ENCODE data around the gene CACNA2D3.

CACNA2D3 gene

GRCh38 chr3:54511766-54512365 lies 389.5 kb downstream of the CACNA2D3 start:
- Histone ChIP-seq H3K9ac (ENCODE audit: low read depth, low read length) (no peak overlapping the region), H3K4me3 (ENCODE audit: low read length) (no peak overlapping the region), H3K36me3 (ENCODE audit: insufficient read depth, low read depth, low read length) (no peaks in the 10 kb centered on the region), H3K27ac (ENCODE audit: low read length) (no peak overlapping the region), H3K9me3 (ENCODE audit: insufficient read depth, low read depth, low read length) (no peaks in the 10 kb centered on the region), H3K4me1 (ENCODE audit: insufficient read depth, low read length) (no peaks in the 10 kb centered on the region), H3K27me3 (ENCODE audit: insufficient read depth, low read length) (no peaks in the 10 kb centered on the region)

- no peaks in the 10 kb centered on the region for H3K9me3 ChIP-seq (ENCODE audit: insufficient read depth, low read depth, low read length)
- no peak overlapping the region for H3K27ac ChIP-seq (ENCODE audit: low read length)
- no peaks in the 10 kb centered on the region for H3K36me3 ChIP-seq (ENCODE audit: insufficient read depth, low read depth, low read length)
- no peak overlapping the region for H3K9ac ChIP-seq (ENCODE audit: low read depth, low read length)
- no peaks in the 10 kb centered on the region for H3K27me3 ChIP-seq (ENCODE audit: insufficient read depth, low read length)
- no peak overlapping the region for H3K4me3 ChIP-seq (ENCODE audit: low read length)
- no peaks in the 10 kb centered on the region for H3K4me1 ChIP-seq (ENCODE audit: insufficient read depth, low read length)
These were observed 391.7 kb downstream of the CACNA2D3 start for GRCh38 chr3:54514006-54514405.

- no peak overlapping the region for H3K4me3 ChIP-seq (ENCODE audit: low read length)
These were observed 392.1 kb downstream of the CACNA2D3 start for GRCh38 chr3:54514416-54514815.

GRCh38 chr3:54515441-54516213 lies 393.3 kb downstream of the CACNA2D3 start:
- H3K9me3 ChIP-seq (ENCODE audit: insufficient read depth, low read depth, low read length) = no peaks in the 10 kb centered on the region
- no peaks in the 10 kb centered on the region for H3K36me3 ChIP-seq (ENCODE audit: insufficient read depth, low read depth, low read length)
- H3K27me3 ChIP-seq (ENCODE audit: insufficient read depth, low read length) = no peaks in the 10 kb centered on the region
- no peaks in the 10 kb centered on the region for H3K4me1 ChIP-seq (ENCODE audit: insufficient read depth, low read length)
- no peak overlapping the region for H3K4me3 ChIP-seq (ENCODE audit: low read length)
- H3K27ac ChIP-seq (ENCODE audit: low read length) = no peak overlapping the region
- no peak overlapping the region for H3K9ac ChIP-seq (ENCODE audit: low read depth, low read length)

More at GRCh38 chr3:54514416-54514815, 392.1 kb downstream of the CACNA2D3 start:
- Histone ChIP-seq H3K27ac (ENCODE audit: low read length) (no peak overlapping the region), H3K36me3 (ENCODE audit: insufficient read depth, low read depth, low read length) (no peaks in the 10 kb centered on the region), H3K9me3 (ENCODE audit: insufficient read depth, low read depth, low read length) (no peaks in the 10 kb centered on the region), H3K4me1 (ENCODE audit: insufficient read depth, low read length) (no peaks in the 10 kb centered on the region), H3K9ac (ENCODE audit: low read depth, low read length) (no peak overlapping the region), H3K27me3 (ENCODE audit: insufficient read depth, low read length) (no peaks in the 10 kb centered on the region)

- Histone ChIP-seq H3K9ac (ENCODE audit: low read depth, low read length) (no peak overlapping the region), H3K36me3 (ENCODE audit: insufficient read depth, low read depth, low read length) (no peaks in the 10 kb centered on the region), H3K4me3 (ENCODE audit: low read length) (no peak overlapping the region), H3K27me3 (ENCODE audit: insufficient read depth, low read length) (no peaks in the 10 kb centered on the region), H3K4me1 (ENCODE audit: insufficient read depth, low read length) (no peaks in the 10 kb centered on the region), H3K27ac (ENCODE audit: low read length) (no peak overlapping the region), H3K9me3 (ENCODE audit: insufficient read depth, low read depth, low read length) (no peaks in the 10 kb centered on the region)
These were observed 395.1 kb downstream of the CACNA2D3 start for GRCh38 chr3:54517424-54517823.

- Histone ChIP-seq H3K9ac (ENCODE audit: low read depth, low read length) (no peak overlapping the region), H3K27ac (ENCODE audit: low read length) (no peak overlapping the region), H3K36me3 (ENCODE audit: insufficient read depth, low read depth, low read length) (no peaks in the 10 kb centered on the region)
These were observed 395.8 kb downstream of the CACNA2D3 start for GRCh38 chr3:54518011-54518675.

GRCh38 chr3:54519493-54519892 lies 397.1 kb downstream of the CACNA2D3 start:
- Histone ChIP-seq H3K27ac (ENCODE audit: low read length) (no peak overlapping the region), H3K9me3 (ENCODE audit: insufficient read depth, low read depth, low read length) (no peaks in the 10 kb centered on the region), H3K9ac (ENCODE audit: low read depth, low read length) (no peak overlapping the region), H3K27me3 (ENCODE audit: insufficient read depth, low read length) (no peaks in the 10 kb centered on the region), H3K4me3 (ENCODE audit: low read length) (no peak overlapping the region), H3K4me1 (ENCODE audit: insufficient read depth, low read length) (no peaks in the 10 kb centered on the region), H3K36me3 (ENCODE audit: insufficient read depth, low read depth, low read length) (no peaks in the 10 kb centered on the region)

More at GRCh38 chr3:54518011-54518675, 395.8 kb downstream of the CACNA2D3 start:
- H3K4me3 ChIP-seq (ENCODE audit: low read length) = no peak overlapping the region
- H3K4me1 ChIP-seq (ENCODE audit: insufficient read depth, low read length) = no peaks in the 10 kb centered on the region
- H3K27me3 ChIP-seq (ENCODE audit: insufficient read depth, low read length) = no peaks in the 10 kb centered on the region
- no peaks in the 10 kb centered on the region for H3K9me3 ChIP-seq (ENCODE audit: insufficient read depth, low read depth, low read length)

- Histone ChIP-seq H3K4me3 (ENCODE audit: low read length) (no peak overlapping the region), H3K9me3 (ENCODE audit: insufficient read depth, low read depth, low read length) (no peaks in the 10 kb centered on the region), H3K4me1 (ENCODE audit: insufficient read depth, low read length) (no peaks in the 10 kb centered on the region), H3K27me3 (ENCODE audit: insufficient read depth, low read length) (no peaks in the 10 kb centered on the region), H3K9ac (ENCODE audit: low read depth, low read length) (no peak overlapping the region), H3K27ac (ENCODE audit: low read length) (no peak overlapping the region), H3K36me3 (ENCODE audit: insufficient read depth, low read depth, low read length) (no peaks in the 10 kb centered on the region)
These were observed 397.7 kb downstream of the CACNA2D3 start for GRCh38 chr3:54520060-54520459.

- no peak overlapping the region for H3K27ac ChIP-seq (ENCODE audit: low read length)
- H3K4me1 ChIP-seq (ENCODE audit: insufficient read depth, low read length) = peaks cover 7% of the 10 kb centered on the region
- H3K27me3 ChIP-seq (ENCODE audit: insufficient read depth, low read length) = no peaks in the 10 kb centered on the region
- no peak overlapping the region for H3K4me3 ChIP-seq (ENCODE audit: low read length)
- H3K36me3 ChIP-seq (ENCODE audit: insufficient read depth, low read depth, low read length) = no peaks in the 10 kb centered on the region
- no peaks in the 10 kb centered on the region for H3K9me3 ChIP-seq (ENCODE audit: insufficient read depth, low read depth, low read length)
- no peak overlapping the region for H3K9ac ChIP-seq (ENCODE audit: low read depth, low read length)
These were observed 405.2 kb downstream of the CACNA2D3 start for GRCh38 chr3:54527521-54527920.

GRCh38 chr3:54527953-54528352 lies 405.6 kb downstream of the CACNA2D3 start:
- Histone ChIP-seq H3K4me1 (ENCODE audit: insufficient read depth, low read length) (peaks cover 7% of the 10 kb centered on the region), H3K27me3 (ENCODE audit: insufficient read depth, low read length) (no peaks in the 10 kb centered on the region), H3K36me3 (ENCODE audit: insufficient read depth, low read depth, low read length) (no peaks in the 10 kb centered on the region)

GRCh38 chr3:54528668-54529067 lies 406.3 kb downstream of the CACNA2D3 start:
- H3K36me3 ChIP-seq (ENCODE audit: insufficient read depth, low read depth, low read length) = no peaks in the 10 kb centered on the region
- H3K27ac ChIP-seq (ENCODE audit: low read length) = no peak overlapping the region
- H3K4me3 ChIP-seq (ENCODE audit: low read length) = no peak overlapping the region
- no peaks in the 10 kb centered on the region for H3K9me3 ChIP-seq (ENCODE audit: insufficient read depth, low read depth, low read length)
- peaks cover 7% of the 10 kb centered on the region for H3K4me1 ChIP-seq (ENCODE audit: insufficient read depth, low read length)
- H3K27me3 ChIP-seq (ENCODE audit: insufficient read depth, low read length) = no peaks in the 10 kb centered on the region
- no peak overlapping the region for H3K9ac ChIP-seq (ENCODE audit: low read depth, low read length)

More at GRCh38 chr3:54527953-54528352, 405.6 kb downstream of the CACNA2D3 start:
- H3K27ac ChIP-seq (ENCODE audit: low read length) = no peak overlapping the region
- H3K9ac ChIP-seq (ENCODE audit: low read depth, low read length) = no peak overlapping the region
- no peak overlapping the region for H3K4me3 ChIP-seq (ENCODE audit: low read length)
- no peaks in the 10 kb centered on the region for H3K9me3 ChIP-seq (ENCODE audit: insufficient read depth, low read depth, low read length)

- Histone ChIP-seq H3K36me3 (ENCODE audit: insufficient read depth, low read depth, low read length) (no peaks in the 10 kb centered on the region), H3K27ac (ENCODE audit: low read length) (no peak overlapping the region), H3K9me3 (ENCODE audit: insufficient read depth, low read depth, low read length) (no peaks in the 10 kb centered on the region), H3K4me3 (ENCODE audit: low read length) (no peak overlapping the region), H3K4me1 (ENCODE audit: insufficient read depth, low read length) (peaks cover 7% of the 10 kb centered on the region), H3K9ac (ENCODE audit: low read depth, low read length) (no peak overlapping the region), H3K27me3 (ENCODE audit: insufficient read depth, low read length) (no peaks in the 10 kb centered on the region)
These were observed 407.7 kb downstream of the CACNA2D3 start for GRCh38 chr3:54530091-54530490.

All from iPS-20b (cell line).